Testis (tissue), 2 donors: ENCODE results near the gene KYAT1.

Experiments
- CTCF ChIP-seq, 3 experiments: fragments of 450-650 bp in 2 of 3; fragments of 200-600 bp in 1 of 3; sonication (generic) in 1 of 3; IDR thresholded peaks; one replicate each; pipeline ENCODE4 v1.5.1; 2016 to 2019; ENCODE audit warnings: antibody characterized with exemption in 3 of 3, mild to moderate bottlenecking in 2 of 3, moderate library complexity in 1 of 3
- POLR2A ChIP-seq: fragments of 450-650 bp; IDR thresholded peaks from one replicate; pipeline ENCODE4 v1.6.1; 2017; ENCODE audit warnings: antibody characterized with exemption, mild to moderate bottlenecking, moderate library complexity

- TF ChIP-seq CTCF (IDR thresholded peaks at IDR 0.05) (no peak), POLR2A (no peak)
Measured at GRCh38 chr9:128910906-128911305, 29.2 kb upstream of the KYAT1 start.
